Glutamatergic neuron (in vitro differentiated cells): Measurements from ENCODE around the gene EPN2. TPM values are rescaled to one million over a fixed set of nuclear protein-coding genes. Genes with fewer than 3 reads are reported as not detected.

ENCODE experiments used
- DNase-seq: peaks from one replicate; pipeline ENCODE4 v3.0.0; 2022
- H3K27ac Mint-ChIP-seq: one replicate; pipeline ENCODE4 v1.8.0; 2020; ENCODE audit warnings: mild to moderate bottlenecking, mixed read lengths, inconsistent platforms; ENCODE audit not compliant: unreplicated experiment
- H3K27me3 Mint-ChIP-seq: one replicate; pipeline ENCODE4 v1.8.0; 2020; ENCODE audit warnings: mild to moderate bottlenecking, moderate library complexity, mixed read lengths, inconsistent platforms; ENCODE audit not compliant: unreplicated experiment
- H3K36me3 Mint-ChIP-seq: one replicate; pipeline ENCODE4 v1.8.0; 2020; ENCODE audit warnings: mild to moderate bottlenecking, mixed read lengths, inconsistent platforms; ENCODE audit not compliant: unreplicated experiment
- H3K4me1 Mint-ChIP-seq: one replicate; pipeline ENCODE4 v1.8.0; 2020; ENCODE audit warnings: mild to moderate bottlenecking, low read depth, mixed read lengths, inconsistent platforms; ENCODE audit not compliant: unreplicated experiment
- H3K4me3 Mint-ChIP-seq: one replicate; pipeline ENCODE4 v1.8.0; 2020; ENCODE audit warnings: mild to moderate bottlenecking, mixed read lengths, inconsistent platforms; ENCODE audit not compliant: unreplicated experiment
- H3K9me3 Mint-ChIP-seq: one replicate; pipeline ENCODE4 v1.8.0; 2020; ENCODE audit warnings: mild to moderate bottlenecking, moderate library complexity, mixed read lengths, inconsistent platforms; ENCODE audit not compliant: unreplicated experiment
- CTCF ChIP-seq: fragments of 200-600 bp; sonication (generic); IDR thresholded peaks from one replicate; pipeline ENCODE4 v1.5.0; 2021; ENCODE audit not compliant: partially characterized antibody, unreplicated experiment
- total RNA-seq: library from RNA; stranded (reverse); fragmentation: NEBNext Ultra II Directional; extraction: Animal tissue kit (Norgen Biotek cat#: 25700); gene quantifications from one replicate; pipeline ENCODE4 v1.2.1, GENCODE V29; 2021; ENCODE audit not compliant: unreplicated experiment

EPN2 gene
- total RNA-seq, 1 donor from 2014 or later = 45.2 TPM

GRCh38 chr17:19344311-19345066 is 107.3 kb downstream of the EPN2 start:
- Mint-ChIP-seq H3K4me3 (no peak overlapping the region), H3K4me1 (peaks cover 15% of the 10 kb centered on the region), H3K9me3 (peaks cover 3% of the 10 kb centered on the region), H3K27me3 (peaks cover 7% of the 10 kb centered on the region), H3K27ac (no peak overlapping the region), H3K36me3 (no peaks in the 10 kb centered on the region)
- no peak for TF ChIP-seq CTCF
- DNase-seq = no peak

- Mint-ChIP-seq H3K9me3 (peaks cover 3% of the 10 kb centered on the region), H3K4me3 (no peak overlapping the region), H3K27me3 (peaks cover 7% of the 10 kb centered on the region), H3K4me1 (peaks cover 15% of the 10 kb centered on the region), H3K36me3 (no peaks in the 10 kb centered on the region), H3K27ac (no peak overlapping the region)
- TF ChIP-seq CTCF = no peak
- no peak for DNase-seq
Measured at GRCh38 chr17:19345067-19345460, 107.9 kb downstream of the EPN2 start.

GRCh38 chr17:19345486-19346350 is 108.6 kb downstream of the EPN2 start:
- no peak overlapping the region for H3K27ac Mint-ChIP-seq
- DNase-seq = no peak
- H3K4me3 Mint-ChIP-seq = no peak overlapping the region
- peaks cover 15% of the 10 kb centered on the region for H3K4me1 Mint-ChIP-seq
- no peaks in the 10 kb centered on the region for H3K36me3 Mint-ChIP-seq
- peaks cover 3% of the 10 kb centered on the region for H3K9me3 Mint-ChIP-seq
- no peak for TF ChIP-seq CTCF
- peaks cover 7% of the 10 kb centered on the region for H3K27me3 Mint-ChIP-seq

DNA sequence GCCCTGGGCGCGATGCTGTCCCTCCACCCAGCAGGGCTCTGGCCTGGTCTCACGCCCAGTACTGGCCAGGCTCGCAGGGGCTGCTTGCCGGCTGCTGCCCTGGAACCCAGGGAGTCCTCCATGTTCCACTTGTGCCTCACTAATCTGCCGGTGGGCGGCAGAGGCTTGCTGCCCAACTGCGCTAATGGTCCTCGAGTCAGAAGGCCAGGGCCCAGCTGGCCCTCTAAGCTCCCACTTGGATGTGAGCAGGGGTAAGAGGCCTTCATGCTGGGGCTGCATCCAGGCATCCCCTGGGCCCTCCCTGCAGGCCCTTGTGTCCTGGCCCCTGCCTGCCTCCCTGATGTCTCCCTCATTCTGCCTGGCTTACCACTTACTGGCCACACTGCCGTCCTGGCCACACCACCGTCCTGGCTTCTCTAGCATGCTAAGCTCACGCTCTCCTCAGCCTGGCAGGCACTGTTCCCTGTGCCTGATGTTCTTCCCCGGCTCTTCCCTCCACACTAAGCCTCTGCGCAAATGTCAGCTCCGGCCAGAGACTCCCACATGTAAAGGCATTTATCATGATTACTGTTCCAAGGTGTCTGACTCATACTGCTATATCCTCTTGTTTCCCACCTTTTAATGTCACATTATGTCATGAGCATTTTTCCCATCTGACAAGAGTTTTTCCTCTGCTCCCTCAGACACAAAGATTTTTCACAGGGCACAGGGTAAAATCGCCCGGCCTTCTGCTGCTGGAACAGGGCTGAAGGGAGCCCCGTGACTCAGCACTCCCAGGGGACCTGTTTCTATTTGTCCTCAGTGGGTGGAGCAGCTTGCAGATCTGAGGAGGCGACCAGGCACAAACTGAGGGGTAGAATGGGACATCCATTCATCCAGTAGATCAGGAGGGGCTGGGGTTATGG is 109.4 kb downstream of the EPN2 start:
- Mint-ChIP-seq H3K36me3 (no peaks in the 10 kb centered on the region), H3K27ac (peak overlapping the region; percentile 44), H3K4me1 (peaks cover 13% of the 10 kb centered on the region), H3K4me3 (peak overlapping the region; percentile 0), H3K27me3 (peaks cover 3% of the 10 kb centered on the region), H3K9me3 (no peaks in the 10 kb centered on the region)
- TF ChIP-seq CTCF = no peak
- DNase-seq = no peak
